Activated naive CD4-positive, alpha-beta T cell treated with anti-CD3 and anti-CD28 coated beads for 36 hours (primary cell): ENCODE measurements around the gene WDPCP. TPM values are rescaled to one million over a fixed set of nuclear protein-coding genes. Genes with fewer than 3 reads are reported as not detected.
"Not testable (repeated sequence)": the region's sequence is repeated elsewhere in the genome, so short reads cannot be mapped to it uniquely, and the experiment has no call there.

Experiments
- CTCF ChIA-PET: fragments of 350-600 bp; sonication (Branson Sonifier 250); formaldehyde crosslinking; loops from one replicate; lab custom pipeline; 2021; ENCODE audit warnings: antibody characterized with exemption; lab: Charles Lee
- DNase-seq: peaks from one replicate; pipeline ENCODE4 v3.0.0-alpha.2; 2020
- H3K27ac Mint-ChIP-seq: one replicate; pipeline ENCODE4 v1.8.0; 2021; ENCODE audit warnings: mild to moderate bottlenecking, mixed read lengths
- H3K27me3 Mint-ChIP-seq: one replicate; pipeline ENCODE4 v1.8.0; 2021; ENCODE audit warnings: low read depth, mixed read lengths
- H3K36me3 Mint-ChIP-seq: one replicate; pipeline ENCODE4 v1.8.0; 2021; ENCODE audit warnings: low read depth, mixed read lengths
- H3K4me1 Mint-ChIP-seq: one replicate; pipeline ENCODE4 v1.8.0; 2021; ENCODE audit warnings: low read depth, mixed read lengths
- H3K4me3 Mint-ChIP-seq: one replicate; pipeline ENCODE4 v1.8.0; 2021; ENCODE audit warnings: mild to moderate bottlenecking, moderate library complexity, mixed read lengths
- H3K9me3 Mint-ChIP-seq: one replicate; pipeline ENCODE4 v1.8.0; 2021; ENCODE audit warnings: mixed read lengths
- intact Hi-C: fragments of 100-400 bp; cut with micrococcal nuclease; formaldehyde crosslinking; loops from one replicate; pipeline ENCODE4 v1.15.1; 2023
- total RNA-seq, 2 experiments: library from RNA; stranded (reverse); gene quantifications; one replicate each; pipeline ENCODE4 v1.2.3, GENCODE V29; 2021

The WDPCP gene
- total RNA-seq, 2 experiments from 2014 or later: 5.6 to 5.7 TPM

DNA sequence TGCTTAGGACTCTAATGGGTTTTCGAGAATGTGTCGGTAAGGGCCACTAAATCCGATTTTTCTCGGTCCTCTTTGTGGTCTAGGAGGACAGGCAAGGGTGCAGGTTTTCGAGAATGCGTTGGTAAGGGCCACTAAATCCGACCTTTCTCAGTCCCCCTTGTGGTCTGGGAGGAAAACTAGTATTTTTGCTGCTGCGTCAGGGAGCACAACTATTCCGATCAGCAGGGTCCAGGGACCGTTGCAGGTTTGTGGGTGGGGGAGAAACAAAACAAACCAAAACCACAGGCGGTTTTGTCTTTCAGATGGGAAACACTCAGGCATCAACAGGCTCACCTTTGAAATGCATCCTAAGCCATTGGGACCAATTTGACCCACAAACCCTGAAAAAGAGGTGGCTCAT is 264.6 kb downstream of the WDPCP start:
- peaks cover 28% of the 10 kb centered on the region for H3K36me3 Mint-ChIP-seq
- H3K27me3 Mint-ChIP-seq, DNase-seq, H3K4me1 Mint-ChIP-seq, CTCF ChIA-PET, intact Hi-C loops, H3K4me3 Mint-ChIP-seq, H3K27ac Mint-ChIP-seq: not testable (repeated sequence)
- H3K9me3 Mint-ChIP-seq: peaks cover 23% of the 10 kb centered on the region

DNA sequence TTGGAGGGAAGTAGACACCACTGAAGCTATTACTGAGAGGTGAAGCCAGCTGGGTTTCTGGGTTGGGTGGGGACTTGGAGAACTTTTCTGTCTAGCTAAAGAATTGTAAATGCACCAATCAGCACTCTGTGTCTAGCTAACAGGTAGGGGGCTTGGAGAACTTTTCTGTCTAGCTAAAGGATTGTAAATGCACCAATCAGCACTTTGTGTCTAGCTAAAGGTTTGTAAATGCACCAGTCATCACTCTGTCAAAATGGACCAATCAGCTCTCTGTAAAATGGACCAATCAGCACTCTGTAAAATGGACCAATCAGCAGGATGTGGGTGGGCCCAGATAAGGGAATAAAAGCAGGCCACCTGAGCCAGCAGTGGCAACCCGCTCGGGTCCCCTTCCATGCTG is 266.3 kb downstream of the WDPCP start:
- H3K27ac Mint-ChIP-seq, H3K27me3 Mint-ChIP-seq, H3K4me1 Mint-ChIP-seq, DNase-seq, CTCF ChIA-PET, H3K4me3 Mint-ChIP-seq, intact Hi-C loops: not testable (repeated sequence)
- peaks cover 28% of the 10 kb centered on the region for H3K9me3 Mint-ChIP-seq
- H3K36me3 Mint-ChIP-seq: peaks cover 24% of the 10 kb centered on the region

DNA sequence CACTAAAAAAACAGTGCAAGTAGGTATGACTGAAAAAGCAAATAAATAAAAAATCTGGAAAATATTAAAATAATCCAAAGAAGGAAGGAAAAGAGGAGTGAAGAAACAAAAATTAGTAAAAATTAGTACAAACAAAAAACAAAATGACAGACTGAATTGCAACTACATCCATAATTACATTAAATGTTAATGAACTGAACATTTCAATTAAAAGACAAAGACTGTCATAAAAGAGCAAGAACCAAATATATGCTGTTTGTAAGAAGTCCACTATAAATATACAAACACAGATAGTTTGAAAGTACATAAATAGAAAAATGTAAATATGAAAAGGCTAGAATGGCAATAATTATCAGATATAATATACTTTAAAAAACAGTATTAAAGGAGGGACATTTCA is 267.6 kb downstream of the WDPCP start:
- no peak overlapping the region for H3K4me3 Mint-ChIP-seq
- CTCF ChIA-PET: no interaction called here
- no peak for DNase-seq
- peaks cover 21% of the 10 kb centered on the region for H3K9me3 Mint-ChIP-seq
- intact Hi-C loops: no loop called here
- H3K27ac Mint-ChIP-seq: no peak overlapping the region
- H3K27me3 Mint-ChIP-seq: no peaks in the 10 kb centered on the region
- no peaks in the 10 kb centered on the region for H3K4me1 Mint-ChIP-seq
- H3K36me3 Mint-ChIP-seq: peaks cover 22% of the 10 kb centered on the region

DNA sequence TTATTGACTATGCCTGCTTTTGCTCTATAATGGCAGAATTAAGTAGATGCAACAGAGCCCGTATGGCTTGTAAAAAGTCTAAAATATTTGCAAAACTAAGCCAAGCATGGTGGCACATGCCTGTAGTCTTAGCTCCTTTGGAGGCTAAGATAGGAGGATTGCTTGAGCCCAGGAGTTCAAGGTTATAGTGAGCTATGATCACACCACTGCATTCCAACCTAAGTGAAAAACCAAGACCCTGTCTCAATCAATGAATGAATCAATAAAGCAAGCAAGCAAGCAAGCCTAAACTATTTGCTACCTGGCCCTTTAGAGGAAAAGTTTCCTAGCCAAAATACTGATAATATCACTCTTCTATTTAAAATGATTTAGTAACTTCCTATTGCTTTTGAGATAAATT is 277.7 kb downstream of the WDPCP start:
- Mint-ChIP-seq H3K27me3 (no peaks in the 10 kb centered on the region), H3K36me3 (peaks cover 46% of the 10 kb centered on the region), H3K4me3 (no peak overlapping the region), H3K4me1 (no peaks in the 10 kb centered on the region), H3K9me3 (peaks cover 27% of the 10 kb centered on the region), H3K27ac (no peak overlapping the region)
- CTCF ChIA-PET: no interaction called here
- DNase-seq: no peak
- intact Hi-C loops: no loop called here

DNA sequence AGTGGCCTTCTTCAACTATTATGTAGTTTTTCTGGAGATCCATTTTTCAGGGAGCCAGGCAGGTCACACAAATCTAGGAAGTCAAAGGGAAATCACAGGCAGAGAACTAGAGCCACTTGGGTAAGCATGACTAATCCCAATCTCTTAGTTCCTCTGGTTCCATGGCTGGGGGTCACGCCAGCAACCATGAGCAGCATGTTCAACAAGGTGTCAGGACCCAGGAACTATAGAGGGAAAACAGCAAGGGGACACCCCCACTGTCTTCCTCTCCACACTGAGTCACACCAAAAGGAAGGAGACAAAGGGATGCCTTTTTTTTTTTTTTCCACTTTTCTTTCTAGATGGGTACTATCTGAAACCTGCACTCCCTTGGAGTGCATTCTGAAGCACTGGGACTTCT is 286.8 kb downstream of the WDPCP start:
- no peak overlapping the region for H3K27ac Mint-ChIP-seq
- no peak overlapping the region for H3K4me3 Mint-ChIP-seq
- peaks cover 59% of the 10 kb centered on the region for H3K9me3 Mint-ChIP-seq
- H3K27me3 Mint-ChIP-seq: no peaks in the 10 kb centered on the region
- CTCF ChIA-PET: no interaction called here
- peaks cover 43% of the 10 kb centered on the region for H3K36me3 Mint-ChIP-seq
- intact Hi-C loops: no loop called here
- peak; percentile 9 for DNase-seq
- no peaks in the 10 kb centered on the region for H3K4me1 Mint-ChIP-seq

DNA sequence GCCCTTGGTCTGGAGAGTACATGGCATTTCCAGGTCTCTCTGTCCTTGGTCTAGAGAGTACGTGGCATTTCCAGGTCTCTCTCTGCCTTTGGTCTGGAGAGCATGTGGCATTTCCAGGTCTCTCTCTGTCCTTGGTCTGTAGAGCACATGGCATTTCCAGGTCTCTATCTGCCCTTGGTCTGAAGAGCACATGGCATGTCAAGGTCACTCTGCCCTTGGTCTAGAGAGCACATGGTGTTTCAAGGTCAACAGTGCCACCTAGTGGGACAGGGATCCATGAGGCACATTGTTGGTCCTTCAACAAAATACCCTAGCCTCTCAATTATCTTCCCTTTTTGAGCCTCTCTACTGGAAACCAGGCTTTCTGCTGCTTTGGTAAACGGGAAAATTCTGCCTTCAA is 287.4 kb downstream of the WDPCP start:
- DNase-seq: peak; percentile 8
- Mint-ChIP-seq H3K27me3 (no peaks in the 10 kb centered on the region), H3K27ac (no peak overlapping the region), H3K4me3 (no peak overlapping the region), H3K9me3 (peaks cover 61% of the 10 kb centered on the region), H3K36me3 (peaks cover 44% of the 10 kb centered on the region), H3K4me1 (no peaks in the 10 kb centered on the region)
- CTCF ChIA-PET: no interaction called here
- intact Hi-C loops: no loop called here

DNA sequence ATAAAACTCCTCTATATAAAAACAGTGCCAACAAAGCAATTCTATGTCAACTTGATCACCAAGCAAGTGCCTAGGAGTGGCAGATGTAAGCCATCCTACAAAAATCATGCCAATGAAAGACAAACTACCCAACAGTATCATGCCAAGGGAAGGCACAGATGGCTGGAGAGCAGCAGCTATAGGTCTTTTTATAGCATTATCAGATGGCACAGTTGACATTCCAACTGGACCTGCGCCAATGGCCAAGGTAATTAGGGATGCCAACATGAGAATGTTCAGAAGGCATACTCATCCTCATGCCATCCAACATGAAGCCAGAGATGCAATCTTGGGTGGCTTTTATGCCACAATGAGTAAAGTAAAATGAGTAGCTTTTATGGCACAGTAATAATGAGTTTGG is 300.3 kb downstream of the WDPCP start:
- intact Hi-C loops: no loop called here
- H3K36me3 Mint-ChIP-seq: peaks cover 16% of the 10 kb centered on the region

DNA sequence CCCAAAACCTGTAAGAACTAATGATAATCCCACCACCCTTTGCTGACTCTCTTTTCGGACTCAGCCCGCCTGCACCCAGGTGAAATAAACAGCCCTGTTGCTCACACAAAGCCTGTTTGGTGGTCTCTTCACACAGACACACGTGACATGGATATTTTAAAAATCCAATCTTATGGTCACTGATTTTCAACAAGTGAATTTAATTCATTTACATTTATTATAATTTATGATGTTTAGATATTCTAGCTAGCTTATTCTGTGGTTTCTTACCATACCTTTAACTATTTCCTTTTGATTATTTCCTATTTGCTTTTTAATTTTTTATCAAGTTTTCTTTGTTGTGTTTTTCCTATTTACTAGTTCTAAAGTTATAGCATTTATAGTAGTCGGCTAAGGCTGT is 301.8 kb downstream of the WDPCP start:
- DNase-seq, H3K27me3 Mint-ChIP-seq, CTCF ChIA-PET, H3K4me1 Mint-ChIP-seq, H3K27ac Mint-ChIP-seq, intact Hi-C loops, H3K4me3 Mint-ChIP-seq: not testable (repeated sequence)
- Mint-ChIP-seq H3K9me3 (peaks cover 37% of the 10 kb centered on the region), H3K36me3 (peaks cover 15% of the 10 kb centered on the region)

More for the DNA sequence above, 300.3 kb downstream of the WDPCP start:
- CTCF ChIA-PET: no interaction called here
- Mint-ChIP-seq H3K4me3 (no peak overlapping the region), H3K4me1 (no peaks in the 10 kb centered on the region), H3K27me3 (no peaks in the 10 kb centered on the region), H3K9me3 (peaks cover 38% of the 10 kb centered on the region), H3K27ac (no peak overlapping the region)
- no peak for DNase-seq

DNA sequence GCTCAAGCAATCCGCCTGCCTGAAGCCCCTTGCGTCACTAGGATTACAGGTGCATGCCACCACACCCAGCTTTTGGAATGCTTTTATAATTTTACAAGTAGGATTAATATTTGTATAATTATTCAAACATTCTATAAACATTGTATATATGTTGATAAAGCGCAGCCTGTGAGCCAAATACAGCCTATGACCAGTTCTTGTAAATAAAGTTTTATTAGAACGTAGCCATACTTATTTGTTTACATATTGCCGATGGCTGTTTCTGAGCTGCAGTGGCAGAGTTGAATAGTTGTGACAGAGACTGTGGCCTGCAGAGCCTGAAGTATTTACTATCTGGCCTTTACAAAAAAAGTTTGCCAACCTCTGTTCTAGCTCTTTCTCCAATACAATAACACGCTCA is 305.0 kb downstream of the WDPCP start:
- Mint-ChIP-seq H3K27me3 (no peaks in the 10 kb centered on the region), H3K9me3 (peaks cover 47% of the 10 kb centered on the region), H3K4me3 (no peak overlapping the region)

DNA sequence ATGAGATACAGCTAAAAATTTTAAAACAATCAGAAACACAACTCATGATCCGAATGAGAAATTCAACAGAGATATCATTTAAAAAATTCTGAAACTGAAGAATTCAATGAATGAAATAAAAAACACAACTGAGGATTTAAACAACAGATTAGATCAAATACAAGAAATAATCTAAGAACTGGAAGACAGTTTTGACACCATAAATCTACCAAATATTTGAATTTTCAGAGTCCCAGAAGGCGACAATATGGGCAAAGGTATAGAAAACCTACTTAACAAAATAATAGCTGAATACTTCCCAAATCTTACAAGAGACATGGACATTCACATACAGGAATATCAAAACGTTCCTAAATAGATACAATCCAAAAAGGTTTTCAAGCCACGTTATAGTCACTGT is 315.7 kb downstream of the WDPCP start:
- Mint-ChIP-seq H3K4me3 (no peak overlapping the region), H3K27ac (no peak overlapping the region), H3K9me3 (peaks cover 47% of the 10 kb centered on the region), H3K27me3 (no peaks in the 10 kb centered on the region), H3K36me3 (peaks cover 26% of the 10 kb centered on the region), H3K4me1 (no peaks in the 10 kb centered on the region)
- intact Hi-C loops: no loop called here
- CTCF ChIA-PET: no interaction called here
- DNase-seq: no peak

More for the DNA sequence above, 305.0 kb downstream of the WDPCP start:
- H3K4me1 Mint-ChIP-seq: no peaks in the 10 kb centered on the region
- intact Hi-C loops: no loop called here
- H3K27ac Mint-ChIP-seq: no peak overlapping the region
- CTCF ChIA-PET: no interaction called here
- no peak for DNase-seq
- peaks cover 21% of the 10 kb centered on the region for H3K36me3 Mint-ChIP-seq

DNA sequence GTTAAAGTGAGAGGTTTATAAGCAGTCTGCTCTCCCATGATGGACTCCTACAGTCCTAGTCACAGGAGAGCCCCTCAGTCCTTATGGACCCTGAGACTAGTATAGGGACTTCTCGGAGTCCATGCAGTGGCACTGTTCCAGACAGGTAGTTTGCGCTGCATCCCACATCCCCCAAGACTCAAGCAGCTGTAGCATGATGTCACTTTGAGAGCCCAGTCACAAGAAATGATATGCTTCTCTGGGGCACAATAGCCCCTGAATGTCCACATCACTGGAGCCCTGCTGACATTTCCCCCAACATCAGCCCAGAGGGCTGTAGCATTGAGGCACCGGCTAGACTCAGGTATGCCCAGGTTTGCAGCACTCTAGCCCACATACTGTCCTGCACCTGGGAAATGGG is 317.6 kb downstream of the WDPCP start:
- Mint-ChIP-seq H3K9me3 (peaks cover 45% of the 10 kb centered on the region), H3K36me3 (peaks cover 22% of the 10 kb centered on the region), H3K27ac (no peak overlapping the region), H3K4me1 (no peaks in the 10 kb centered on the region), H3K27me3 (no peaks in the 10 kb centered on the region), H3K4me3 (no peak overlapping the region)
- intact Hi-C loops: no loop called here
- DNase-seq: no peak
- CTCF ChIA-PET: no interaction called here

DNA sequence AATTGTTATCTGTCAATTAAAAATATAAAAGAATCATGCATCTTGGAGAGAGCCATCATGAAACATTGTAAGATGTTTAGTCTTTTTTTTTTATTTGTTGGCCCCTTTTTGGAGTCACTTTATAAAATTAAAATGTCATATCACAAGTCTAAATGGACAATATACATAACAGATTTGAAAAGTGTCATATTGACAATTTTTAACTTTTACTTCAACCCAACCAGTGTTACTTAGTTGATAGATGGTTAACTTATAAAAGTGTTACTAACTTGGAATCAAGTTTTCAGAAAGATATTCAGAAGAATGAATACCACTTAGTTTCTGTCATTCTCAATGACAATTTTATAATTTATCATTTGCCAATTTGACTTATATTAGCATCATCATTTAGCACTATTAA is 319.3 kb downstream of the WDPCP start:
- no peak for DNase-seq
- Mint-ChIP-seq H3K4me1 (no peaks in the 10 kb centered on the region), H3K27me3 (no peaks in the 10 kb centered on the region), H3K9me3 (peaks cover 34% of the 10 kb centered on the region), H3K27ac (no peak overlapping the region), H3K4me3 (no peak overlapping the region), H3K36me3 (peaks cover 14% of the 10 kb centered on the region)
- CTCF ChIA-PET: no interaction called here
- intact Hi-C loops: no loop called here

DNA sequence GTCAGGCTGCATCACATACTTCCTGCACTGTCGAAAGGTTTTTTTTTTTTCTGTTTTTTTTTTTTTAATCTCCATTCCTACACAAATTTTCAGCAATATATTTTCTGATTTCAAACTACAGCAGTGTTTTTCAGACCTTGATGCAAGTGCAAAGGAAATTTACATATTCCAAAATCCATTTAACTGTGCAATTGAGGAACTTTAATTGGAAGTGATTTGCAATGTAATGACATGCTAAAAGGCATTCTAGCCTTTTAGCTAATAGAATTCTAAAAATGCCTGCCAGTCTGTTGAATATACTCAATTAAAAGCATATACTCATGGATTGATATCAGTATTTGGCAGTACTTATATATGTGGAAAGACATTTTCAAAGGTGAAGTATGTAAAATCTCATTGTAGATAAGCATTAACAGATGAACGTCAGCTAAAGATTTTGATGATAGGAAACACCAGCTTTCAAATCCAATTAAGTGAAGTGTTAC is 327.1 kb downstream of the WDPCP start:
- Mint-ChIP-seq H3K4me3 (no peak overlapping the region), H3K9me3 (peaks cover 4% of the 10 kb centered on the region), H3K27ac (no peak overlapping the region), H3K4me1 (no peaks in the 10 kb centered on the region), H3K36me3 (no peaks in the 10 kb centered on the region), H3K27me3 (no peaks in the 10 kb centered on the region)
- intact Hi-C loops: no loop called here
- no peak for DNase-seq
- CTCF ChIA-PET: no interaction called here

DNA sequence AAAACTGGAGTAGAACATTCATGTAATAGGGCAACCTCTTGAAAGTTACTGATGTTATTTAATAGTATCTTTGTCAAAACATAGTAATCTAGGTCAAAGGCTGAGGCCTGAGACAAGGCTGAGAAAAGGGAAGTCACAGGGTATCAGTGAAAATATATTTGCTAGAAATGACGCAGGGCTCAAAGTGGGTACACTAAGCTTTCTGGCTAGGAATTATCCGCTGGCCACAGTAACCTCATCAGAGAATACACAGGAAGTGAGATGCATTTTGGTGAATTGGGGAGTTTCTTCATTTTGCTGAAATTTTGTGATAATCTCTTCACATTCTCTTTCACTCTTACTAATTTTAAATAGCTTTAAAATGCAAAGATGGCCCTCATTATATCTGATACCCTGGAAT is 330.8 kb downstream of the WDPCP start:
- Mint-ChIP-seq H3K27me3 (no peaks in the 10 kb centered on the region), H3K9me3 (peaks cover 4% of the 10 kb centered on the region), H3K4me3 (no peak overlapping the region), H3K27ac (no peak overlapping the region), H3K4me1 (no peaks in the 10 kb centered on the region), H3K36me3 (peaks cover 9% of the 10 kb centered on the region)
- CTCF ChIA-PET: no interaction called here
- intact Hi-C loops: no loop called here
- DNase-seq: no peak
